Measurements from ENCODE around the gene VPS41. TPM values are rescaled to one million over a fixed set of nuclear protein-coding genes. Genes with fewer than 3 reads are reported as not detected.

Gene VPS41
- total RNA-seq, 1 experiment from 2014 or later, result 92.3 TPM

- Histone ChIP-seq H3K4me1 (replicated peaks; ENCODE audit: insufficient read depth) (no peaks in the 10 kb centered on the region), H3K27me3 (ENCODE audit: insufficient read depth, low read depth) (peaks cover 81% of the 10 kb centered on the region), H3F3A (ENCODE audit: insufficient read depth, low read depth) (no peaks in the 10 kb centered on the region), H3K79me2 (ENCODE audit: low read depth) (no peaks in the 10 kb centered on the region), H3K27ac (no peak overlapping the region), H3K4me2 (no peak overlapping the region), H3K9me3 (ENCODE audit: insufficient read depth, low read depth) (no peaks in the 10 kb centered on the region), H2AFZ (no peak overlapping the region), H4K20me1 (ENCODE audit: insufficient read depth) (no peaks in the 10 kb centered on the region), H3K36me3 (ENCODE audit: low read depth) (no peaks in the 10 kb centered on the region), H3K9me2 (ENCODE audit: insufficient read depth) (peaks cover 4% of the 10 kb centered on the region; the same call in 1 of the 2 replicates), H3K4me3 (no peak overlapping the region)
- intact Hi-C loops (cut with micrococcal nuclease; ENCODE audit: unreplicated experiment), result no loop called here
- no peak for DNase-seq
- BruUV-seq (replicated peaks), result no TSS peak
- ChIA-PET CTCF (no interaction called here), POLR2A (ENCODE audit: unreplicated experiment) (no interaction called here)
- TF ChIP-seq CTCF (conservative IDR thresholded peaks at IDR 0.05) (no peak), EZH2 (IDR thresholded peaks at IDR 0.05; ENCODE audit: low read depth) (no peak)
Measured at GRCh38 chr7:38685851-38686250, 223.1 kb downstream of the VPS41 start.

GRCh38 chr7:38682606-38683005 is 226.4 kb downstream of the VPS41 start:
- Histone ChIP-seq H2AFZ (no peak overlapping the region), H4K20me1 (ENCODE audit: insufficient read depth) (no peaks in the 10 kb centered on the region), H3K4me1 (replicated peaks; ENCODE audit: insufficient read depth) (no peaks in the 10 kb centered on the region), H3K9me3 (ENCODE audit: insufficient read depth, low read depth) (no peaks in the 10 kb centered on the region), H3K4me2 (no peak overlapping the region), H3K4me3 (no peak overlapping the region), H3K27ac (no peak overlapping the region), H3K36me3 (ENCODE audit: low read depth) (no peaks in the 10 kb centered on the region), H3K27me3 (ENCODE audit: insufficient read depth, low read depth) (peaks cover 70% of the 10 kb centered on the region), H3K79me2 (ENCODE audit: low read depth) (no peaks in the 10 kb centered on the region), H3F3A (ENCODE audit: insufficient read depth, low read depth) (no peaks in the 10 kb centered on the region), H3K9me2 (ENCODE audit: insufficient read depth) (no peaks in the 10 kb centered on the region)
- no TSS peak for BruUV-seq (replicated peaks)
- no peak for TF ChIP-seq EZH2 (IDR thresholded peaks at IDR 0.05; ENCODE audit: low read depth)
- no peak for TF ChIP-seq CTCF (conservative IDR thresholded peaks at IDR 0.05)
- ChIA-PET POLR2A (ENCODE audit: unreplicated experiment) (no interaction called here), CTCF (no interaction called here)
- DNase-seq, result no peak
- intact Hi-C loops (cut with micrococcal nuclease; ENCODE audit: unreplicated experiment), result no loop called here

GRCh38 chr7:38681882-38682281 is 227.1 kb downstream of the VPS41 start:
- H3K36me3 ChIP-seq (ENCODE audit: low read depth), result no peaks in the 10 kb centered on the region
- no peaks in the 10 kb centered on the region for H3F3A ChIP-seq (ENCODE audit: insufficient read depth, low read depth)
- no peak for DNase-seq
- no peak overlapping the region for H3K4me2 ChIP-seq
- no peaks in the 10 kb centered on the region for H4K20me1 ChIP-seq (ENCODE audit: insufficient read depth)
- ChIA-PET CTCF (no interaction called here), POLR2A (ENCODE audit: unreplicated experiment) (no interaction called here)
- no peak overlapping the region for H3K27ac ChIP-seq
- TF ChIP-seq EZH2 (IDR thresholded peaks at IDR 0.05; ENCODE audit: low read depth) (no peak), CTCF (conservative IDR thresholded peaks at IDR 0.05) (no peak)
- intact Hi-C loops (cut with micrococcal nuclease; ENCODE audit: unreplicated experiment), result no loop called here
- no peak overlapping the region for H3K4me3 ChIP-seq
- H2AFZ ChIP-seq, result no peak overlapping the region
- no peaks in the 10 kb centered on the region for H3K4me1 ChIP-seq (replicated peaks; ENCODE audit: insufficient read depth)
- no peaks in the 10 kb centered on the region for H3K9me2 ChIP-seq (ENCODE audit: insufficient read depth)
- no peaks in the 10 kb centered on the region for H3K9me3 ChIP-seq (ENCODE audit: insufficient read depth, low read depth)
- BruUV-seq (replicated peaks), result no TSS peak
- H3K27me3 ChIP-seq (ENCODE audit: insufficient read depth, low read depth), result peaks cover 63% of the 10 kb centered on the region
- H3K79me2 ChIP-seq (ENCODE audit: low read depth), result no peaks in the 10 kb centered on the region

Data from PC-9 (cell line).